ENCODE results near the gene NR3C2.

DNA sequence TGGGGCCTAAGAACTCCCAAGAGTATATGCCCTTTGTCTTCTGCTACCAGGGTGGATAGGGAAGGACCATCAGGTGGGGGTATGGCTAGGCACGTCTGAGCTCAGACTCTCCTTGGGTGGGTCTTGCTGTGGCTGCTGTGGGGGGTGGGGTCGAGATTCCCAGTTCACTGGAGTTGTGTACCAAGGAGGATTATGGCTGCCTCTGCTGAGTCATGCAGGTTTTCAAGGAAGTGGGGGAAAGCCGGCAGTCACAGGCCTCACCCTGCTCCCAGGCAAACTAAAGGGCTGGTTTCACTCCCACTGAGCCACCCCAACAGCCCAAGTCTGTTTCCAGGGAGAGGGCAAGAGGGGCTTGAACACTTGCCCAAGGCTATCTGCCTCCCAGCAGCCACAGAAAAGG is 249.7 kb downstream of the NR3C2 start:
- no peak for TF ChIP-seq POLR2A (IDR thresholded peaks at IDR 0.05)
- TF ChIP-seq, protein P1, sequence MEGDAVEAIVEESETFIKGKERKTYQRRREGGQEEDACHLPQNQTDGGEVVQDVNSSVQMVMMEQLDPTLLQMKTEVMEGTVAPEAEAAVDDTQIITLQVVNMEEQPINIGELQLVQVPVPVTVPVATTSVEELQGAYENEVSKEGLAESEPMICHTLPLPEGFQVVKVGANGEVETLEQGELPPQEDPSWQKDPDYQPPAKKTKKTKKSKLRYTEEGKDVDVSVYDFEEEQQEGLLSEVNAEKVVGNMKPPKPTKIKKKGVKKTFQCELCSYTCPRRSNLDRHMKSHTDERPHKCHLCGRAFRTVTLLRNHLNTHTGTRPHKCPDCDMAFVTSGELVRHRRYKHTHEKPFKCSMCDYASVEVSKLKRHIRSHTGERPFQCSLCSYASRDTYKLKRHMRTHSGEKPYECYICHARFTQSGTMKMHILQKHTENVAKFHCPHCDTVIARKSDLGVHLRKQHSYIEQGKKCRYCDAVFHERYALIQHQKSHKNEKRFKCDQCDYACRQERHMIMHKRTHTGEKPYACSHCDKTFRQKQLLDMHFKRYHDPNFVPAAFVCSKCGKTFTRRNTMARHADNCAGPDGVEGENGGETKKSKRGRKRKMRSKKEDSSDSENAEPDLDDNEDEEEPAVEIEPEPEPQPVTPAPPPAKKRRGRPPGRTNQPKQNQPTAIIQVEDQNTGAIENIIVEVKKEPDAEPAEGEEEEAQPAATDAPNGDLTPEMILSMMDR (IDR thresholded peaks at IDR 0.05): no peak
